Omental fat pad (tissue), 4 donors: Measurements from ENCODE around the gene CDX1. TPM values are rescaled to one million over a fixed set of nuclear protein-coding genes. Genes with fewer than 3 reads are reported as not detected.

Experiments
- ATAC-seq: fragments of 150-250 bp; one replicate; pipeline ENCODE4 v1.9.1; 2016; ENCODE audit warnings: mild to moderate bottlenecking, moderate library complexity; ENCODE audit not compliant: low FRiP score
- DNase-seq: peaks from one replicate; pipeline ENCODE4 v3.0.0-alpha.2; 2019; ENCODE audit warnings: low spot score
- CTCF ChIP-seq, 3 donors: fragments of 450-650 bp; IDR thresholded peaks; one replicate each; pipeline ENCODE4 v1.5.1; 2016 to 2017; ENCODE audit warnings: antibody characterized with exemption in 3 of 3, mild to moderate bottlenecking in 3 of 3, moderate library complexity in 2 of 3
- total RNA-seq, 4 donors: library from RNA; depleted of rRNA; stranded (reverse); fragments of >200 nt; gene quantifications; one replicate each; pipeline ENCODE4 v1.1.0, GENCODE V29; 2016

Gene CDX1
- total RNA-seq = not detected

- ATAC-seq (no peak), DNase-seq (no peak)
- TF ChIP-seq CTCF (IDR thresholded peaks at IDR 0.05) = no peak
These were observed at the start of gene CDX1 for GRCh38 chr5:150166650-150167511. TSS of gene CDX1 (plus strand) at chr5:150166778. CDS start at chr5:150166877, 99 bp downstream.

DNA sequence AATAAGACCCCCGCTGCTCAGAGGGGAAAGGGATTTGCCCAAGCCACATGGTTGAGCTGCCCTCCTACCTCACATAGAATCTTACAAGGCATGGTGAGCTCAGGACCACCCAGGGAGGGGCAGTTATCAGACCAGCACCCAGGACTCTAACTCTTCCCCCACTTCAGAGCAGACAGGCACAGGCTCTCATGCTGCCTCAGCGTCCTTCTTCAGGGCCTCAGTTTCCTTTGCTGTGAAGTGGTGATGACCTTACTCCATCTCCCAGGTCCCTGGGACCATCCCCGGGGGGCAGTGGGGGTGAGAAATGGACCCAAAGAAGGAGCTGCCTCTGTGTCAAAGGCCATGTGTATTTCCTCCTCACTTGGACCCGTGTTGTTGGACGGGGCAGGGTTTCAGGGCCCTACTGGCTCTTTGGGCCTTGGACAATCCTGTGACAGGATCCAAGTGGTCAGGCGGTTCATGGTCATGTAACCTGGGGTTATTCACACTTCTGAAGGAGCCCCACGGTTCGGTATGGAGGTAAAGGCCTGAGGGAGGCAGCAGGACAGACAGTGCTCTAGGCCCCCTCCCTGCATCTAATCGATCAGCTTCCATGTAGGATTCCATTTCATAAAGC, 48.5 kb upstream of the CDX1 start:
- ATAC-seq = no peak
- DNase-seq = no peak
- no peak for TF ChIP-seq CTCF (IDR thresholded peaks at IDR 0.05)

GRCh38 chr5:150118561-150119229, 47.9 kb upstream of the CDX1 start:
- ATAC-seq (no peak), DNase-seq (no peak)
- TF ChIP-seq CTCF (IDR thresholded peaks at IDR 0.05) = no peak

DNA sequence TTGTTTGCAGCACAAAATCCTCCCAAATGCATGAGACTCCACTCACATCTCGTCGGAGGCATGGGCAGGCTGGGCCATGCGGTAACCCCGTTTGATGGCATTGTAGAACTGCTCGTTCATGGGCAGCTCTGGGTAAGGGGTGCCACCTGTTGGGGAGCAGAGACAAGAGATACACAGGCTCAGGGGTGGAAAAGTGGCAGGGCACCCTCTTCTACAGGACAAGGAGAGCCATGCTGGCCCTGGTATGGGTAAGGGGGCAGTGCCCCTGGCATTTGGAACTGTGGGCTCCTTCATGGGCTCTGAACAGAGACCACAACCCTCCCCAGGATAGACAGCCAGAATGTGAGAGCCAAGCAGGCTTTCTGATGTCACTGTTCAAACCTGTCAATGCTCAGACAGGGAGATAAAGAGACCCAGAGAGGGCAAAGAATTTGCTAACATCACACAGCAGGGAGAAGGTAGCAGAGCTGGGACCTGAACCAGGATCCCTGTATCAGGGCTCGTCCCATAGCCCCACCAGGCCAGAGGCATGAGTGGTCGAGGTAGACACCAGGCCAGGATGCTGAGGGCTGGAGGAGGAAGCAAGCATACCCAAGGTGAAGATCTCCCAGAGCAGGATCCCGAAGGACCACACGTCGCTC, 47.0 kb upstream of the CDX1 start:
- DNase-seq (no peak), ATAC-seq (no peak)
- TF ChIP-seq CTCF (IDR thresholded peaks at IDR 0.05) = no peak

GRCh38 chr5:150120062-150120441, 46.5 kb upstream of the CDX1 start:
- no peak for ATAC-seq
- DNase-seq = no peak
- no peak for TF ChIP-seq CTCF (IDR thresholded peaks at IDR 0.05)

GRCh38 chr5:150120617-150121447, 45.7 kb upstream of the CDX1 start:
- no peak for DNase-seq
- ATAC-seq = no peak
- TF ChIP-seq CTCF (IDR thresholded peaks at IDR 0.05) = no peak
